ENCODE measurements around the gene GRM4. TPM values are rescaled to one million over a fixed set of nuclear protein-coding genes. Genes with fewer than 3 reads are reported as not detected.

The GRM4 gene
- total and polyA plus RNA-seq, 9 of the 15 experiments (the other 6 are each of a cell fraction or from before 2014, with no cell fraction given): 0.18 TPM; not detected in 8

DNA sequence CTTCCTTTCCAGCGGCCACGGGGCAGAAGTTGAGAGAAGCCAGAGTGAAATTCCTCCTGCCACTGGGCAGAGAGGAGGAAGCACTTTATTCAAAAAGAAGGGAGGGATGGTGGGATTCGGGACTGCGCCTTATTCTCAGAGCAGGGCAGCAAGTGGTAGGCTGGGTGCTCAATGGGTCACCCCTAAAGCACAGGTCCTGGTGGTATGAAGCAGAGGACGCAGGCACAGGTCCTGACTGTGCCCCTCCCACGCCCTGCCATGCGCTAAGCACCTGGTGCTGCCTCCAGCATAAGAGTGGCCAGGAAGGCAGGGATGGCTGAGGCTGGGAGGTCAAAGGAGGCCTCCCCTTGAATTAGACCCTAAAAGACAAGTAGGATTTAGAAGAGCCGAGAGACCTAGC, 4.9 kb upstream of the GRM4 start:
- DNase-seq (ENCODE audit: extremely low read depth in 1 of 4, low spot score in 3 of 4) (no peak), FAIRE-seq (no peak)
- H3K27me3 ChIP-seq (ENCODE audit: control insufficient read depth in 2 of 2, insufficient read depth in 2 of 2, low read length in 2 of 2): peaks cover 13 to 72% of the 10 kb centered on the region in 2 experiments; a peak in 4 of 5 replicates

More for the DNA sequence above, 4.9 kb upstream of the GRM4 start:
- H3K36me3 ChIP-seq (ENCODE audit: control insufficient read depth, insufficient read depth, low read length): no peaks in the 10 kb centered on the region
- no peaks in the 10 kb centered on the region for H3K9me3 ChIP-seq (replicated peaks; ENCODE audit: control insufficient read depth, insufficient read depth, low read depth, low read length)
- ChIA-PET POLR2A (interaction anchor here (1.0 kb wide), 1 partner anchor 10 kb away, joined by 3 read pairs; no protein-coding TSS in a partner anchor), CTCF (ENCODE audit: low intra/inter-chr PET ratio) (no interaction called here)
- no peak overlapping the region for H3K4me2 ChIP-seq (ENCODE audit: insufficient read depth, low read length)
- H4K20me1 ChIP-seq (replicated peaks; ENCODE audit: control insufficient read depth, insufficient read depth, low read length): peaks cover 3% of the 10 kb centered on the region
- no peak for ATAC-seq
- no peaks in the 10 kb centered on the region for H3K79me2 ChIP-seq (ENCODE audit: control insufficient read depth, insufficient read depth, low read length)
- no TSS peak for BruUV-seq (replicated peaks)
- intact Hi-C loops (cut with micrococcal nuclease) (loop anchor here (10.0 kb wide), 1 partner anchor 176 kb away; no protein-coding TSS in a partner anchor), in situ Hi-C loops (cut with MboI) (loop anchor here (5.0 kb wide), 2 partner anchors 93 to 388 kb away; no protein-coding TSS in a partner anchor)
- H3K9me1 ChIP-seq (ENCODE audit: control insufficient read depth, insufficient read depth, low read length): peaks cover 4% of the 10 kb centered on the region
- H3K9ac ChIP-seq (ENCODE audit: insufficient read depth in 1 of 2, low read depth in 2 of 2, low read length in 2 of 2): no peak overlapping the region
- no peak overlapping the region for H2AFZ ChIP-seq (ENCODE audit: low read depth, low read length)
- TF ChIP-seq RBM25 (IDR thresholded peaks at IDR 0.05; ENCODE audit: low read depth, low read length, severe bottlenecking) (no peak), IFI16 (CRISPR knock-in tag; IDR thresholded peaks at IDR 0.05) (no peak), HMGXB4 (CRISPR knock-in tag; IDR thresholded peaks at IDR 0.05) (no peak), CTCF (IDR thresholded peaks at IDR 0.05 in 2 of 3, conservative IDR thresholded peaks at IDR 0.05 in 1 of 3; ENCODE audit: insufficient read depth in 2 of 3, low read depth in 1 of 3, low read length in 3 of 3) (no peak), EGR1 (conservative IDR thresholded peaks at IDR 0.05) (no peak), NCOR1 (IDR thresholded peaks at IDR 0.05) (no peak), JUN (IDR thresholded peaks at IDR 0.05; ENCODE audit: borderline replicate concordance, low read depth, low read length) (no peak), JUN (CRISPR knock-in tag; IDR thresholded peaks at IDR 0.05; ENCODE audit: borderline replicate concordance) (no peak), ZC3H4 (CRISPR knock-in tag; IDR thresholded peaks at IDR 0.05; ENCODE audit: borderline replicate concordance) (no peak), ESRRB (CRISPR knock-in tag; IDR thresholded peaks at IDR 0.05; ENCODE audit: borderline replicate concordance) (no peak), AFF1 (IDR thresholded peaks at IDR 0.05; ENCODE audit: low read depth in 1 of 2, partially characterized antibody in 2 of 2) (no peak), MYNN (IDR thresholded peaks at IDR 0.05) (no peak), MYNN (CRISPR knock-in tag; IDR thresholded peaks at IDR 0.05) (no peak)
- TF ChIP-seq, protein P1, sequence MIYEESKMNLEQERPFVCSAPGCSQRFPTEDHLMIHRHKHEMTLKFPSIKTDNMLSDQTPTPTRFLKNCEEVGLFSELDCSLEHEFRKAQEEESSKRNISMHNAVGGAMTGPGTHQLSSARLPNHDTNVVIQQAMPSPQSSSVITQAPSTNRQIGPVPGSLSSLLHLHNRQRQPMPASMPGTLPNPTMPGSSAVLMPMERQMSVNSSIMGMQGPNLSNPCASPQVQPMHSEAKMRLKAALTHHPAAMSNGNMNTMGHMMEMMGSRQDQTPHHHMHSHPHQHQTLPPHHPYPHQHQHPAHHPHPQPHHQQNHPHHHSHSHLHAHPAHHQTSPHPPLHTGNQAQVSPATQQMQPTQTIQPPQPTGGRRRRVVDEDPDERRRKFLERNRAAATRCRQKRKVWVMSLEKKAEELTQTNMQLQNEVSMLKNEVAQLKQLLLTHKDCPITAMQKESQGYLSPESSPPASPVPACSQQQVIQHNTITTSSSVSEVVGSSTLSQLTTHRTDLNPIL (CRISPR knock-in tag; IDR thresholded peaks at IDR 0.05): no peak
- 13% methylated on average over 8 of the region's 8 CpGs for WGBS (ENCODE audit: insufficient coverage, low coverage, missing lambda C conversion rate)
- H3K27ac ChIP-seq (ENCODE audit: extremely low read depth, low read depth, low read length): no peak overlapping the region
- peaks cover 0 to 16% of the 10 kb centered on the region in 2 experiments; a peak in 2 of 5 replicates for H3K4me1 ChIP-seq (replicated peaks in 1 of 2; ENCODE audit: control insufficient read depth in 2 of 2, insufficient read depth in 2 of 2, low read length in 2 of 2)
- H3K4me3 ChIP-seq: no peak overlapping the region
